Renal pelvis (tissue), 4 donors: ENCODE data around the gene THY1. TPM values are rescaled to one million over a fixed set of nuclear protein-coding genes. Genes with fewer than 3 reads are reported as not detected.
"Not testable (repeated sequence)": the region's sequence is repeated elsewhere in the genome, so short reads cannot be mapped to it uniquely, and the experiment has no call there.

ENCODE experiments used
- DNase-seq: peaks from one replicate; pipeline ENCODE4 v3.0.0-alpha.2; 2013
- polyA plus RNA-seq, 3 donors: library from polyadenylated mRNA; unstranded; fragments of 120-200 nt; gene quantifications; one replicate each; pipeline ENCODE4 v1.2.1, GENCODE V29; 2013; ENCODE audit not compliant: insufficient read length in 3 of 3

THY1 gene
- polyA plus RNA-seq, 3 donors = 70.5 to 87.3 (median 78.1) TPM

DNA sequence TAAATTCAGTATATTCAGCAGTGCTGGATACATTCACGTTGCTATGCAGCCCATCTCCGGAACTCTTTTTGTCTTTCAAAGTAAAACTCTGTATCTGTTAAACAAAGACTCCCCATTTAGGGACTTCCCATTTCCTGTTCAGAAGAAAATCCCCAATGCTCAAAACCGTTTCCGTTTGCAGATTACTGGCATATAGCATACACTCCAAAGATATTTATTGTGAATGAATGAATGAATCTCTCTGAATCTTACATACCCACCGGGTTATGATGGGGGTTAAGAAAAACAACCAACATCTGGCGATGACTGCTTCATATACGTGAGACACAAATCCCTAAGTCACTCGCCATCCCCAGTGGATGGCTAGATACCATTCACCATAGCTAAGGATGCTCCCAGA lies 1.6 kb downstream of the THY1 start:
- no peak for DNase-seq

GRCh38 chr11:119420631-119421030 lies 2.3 kb downstream of the THY1 start:
- DNase-seq = no peak

DNA sequence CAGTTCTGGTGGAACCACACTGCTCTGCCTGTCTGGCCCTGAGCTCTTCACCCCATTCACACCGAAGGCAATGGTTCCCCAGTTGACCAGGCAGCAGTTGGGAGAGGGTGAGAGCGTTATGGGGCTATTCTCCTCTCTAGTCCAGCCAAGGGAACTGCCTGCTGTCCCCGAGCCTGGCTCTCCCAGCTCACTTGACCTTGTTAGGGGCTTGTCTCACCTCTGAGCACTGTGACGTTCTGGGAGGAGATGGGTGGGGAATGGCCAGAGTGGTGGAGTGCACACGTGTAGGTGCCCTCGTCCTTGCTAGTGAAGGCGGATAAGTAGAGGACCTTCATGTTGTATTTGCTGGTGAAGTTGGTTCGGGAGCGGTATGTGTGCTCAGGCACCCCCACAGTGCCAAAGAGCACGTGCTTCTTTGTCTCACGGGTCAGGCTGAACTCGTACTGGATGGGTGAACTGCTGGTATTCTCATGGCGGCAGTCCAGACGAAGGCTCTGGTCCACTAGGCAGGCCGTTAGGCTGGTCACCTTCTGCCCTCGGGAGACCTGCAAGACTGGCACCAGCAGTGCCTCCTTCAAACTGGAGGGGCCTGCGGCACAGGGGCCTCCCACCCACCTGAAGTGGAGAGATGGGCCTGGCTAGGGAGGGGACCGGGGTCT lies 3.0 kb downstream of the THY1 start:
- DNase-seq = peak; percentile 70

GRCh38 chr11:119419246-119419645 lies 3.7 kb downstream of the THY1 start:
- no peak for DNase-seq

DNA sequence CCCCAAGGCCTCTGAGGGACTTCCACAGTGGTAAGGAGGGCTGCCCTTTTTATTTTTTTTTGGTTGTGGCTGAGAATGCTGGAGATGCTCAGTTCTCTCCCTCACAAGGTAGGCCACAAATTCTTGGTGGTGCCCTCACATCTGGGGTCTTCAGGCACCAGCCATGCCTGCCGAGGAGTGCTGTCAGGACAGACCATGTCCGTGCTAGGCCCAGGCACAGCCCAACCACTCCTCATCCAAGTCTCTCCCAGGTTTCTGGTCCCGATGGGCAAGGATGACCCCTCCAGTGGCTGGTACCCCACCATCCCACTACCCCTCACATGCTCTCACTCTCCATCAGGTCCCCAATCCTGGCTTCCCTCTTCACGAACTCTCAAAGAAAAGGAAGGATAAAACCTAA lies 4.2 kb downstream of the THY1 start:
- DNase-seq = no peak

DNA sequence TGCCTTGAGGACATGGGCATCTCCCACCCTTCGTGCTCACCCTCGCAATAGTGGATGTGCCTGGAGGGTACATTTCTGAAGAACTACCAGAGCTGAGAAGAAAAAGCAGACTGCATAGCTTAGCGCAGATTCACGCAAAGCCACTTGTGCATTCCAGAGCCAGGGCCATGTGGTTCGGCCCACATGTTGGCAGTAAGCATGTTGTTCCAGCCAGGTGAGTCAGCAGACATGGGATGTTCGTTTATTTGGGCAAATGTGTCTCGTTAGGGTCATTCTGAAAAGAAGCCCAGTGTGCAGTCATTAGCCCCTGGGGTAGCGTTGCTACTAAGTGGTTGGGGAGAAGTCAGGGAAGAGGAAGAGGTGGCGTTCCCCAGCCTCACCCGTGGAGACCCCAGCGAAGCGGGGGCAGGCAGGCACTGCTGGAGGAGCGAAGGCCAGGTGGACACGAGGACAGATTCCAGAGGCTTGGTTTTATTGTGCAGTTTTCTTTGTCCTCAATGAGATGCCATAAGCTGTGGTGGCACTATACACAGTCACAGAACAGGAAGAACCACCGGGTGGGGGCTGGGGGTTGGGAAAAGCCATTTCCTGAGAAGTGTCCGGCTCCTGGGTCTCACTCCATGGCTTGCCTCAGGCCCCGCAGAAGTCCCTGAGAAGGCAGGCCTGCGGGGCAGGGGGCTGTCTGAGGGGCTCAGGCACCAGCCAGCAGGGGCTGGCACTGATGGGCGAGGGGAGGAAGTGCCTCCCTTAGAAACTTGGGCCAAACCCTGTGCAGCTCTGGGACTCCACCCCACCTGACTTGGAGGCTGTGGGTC lies 5.0 kb downstream of the THY1 start:
- DNase-seq = no peak

DNA sequence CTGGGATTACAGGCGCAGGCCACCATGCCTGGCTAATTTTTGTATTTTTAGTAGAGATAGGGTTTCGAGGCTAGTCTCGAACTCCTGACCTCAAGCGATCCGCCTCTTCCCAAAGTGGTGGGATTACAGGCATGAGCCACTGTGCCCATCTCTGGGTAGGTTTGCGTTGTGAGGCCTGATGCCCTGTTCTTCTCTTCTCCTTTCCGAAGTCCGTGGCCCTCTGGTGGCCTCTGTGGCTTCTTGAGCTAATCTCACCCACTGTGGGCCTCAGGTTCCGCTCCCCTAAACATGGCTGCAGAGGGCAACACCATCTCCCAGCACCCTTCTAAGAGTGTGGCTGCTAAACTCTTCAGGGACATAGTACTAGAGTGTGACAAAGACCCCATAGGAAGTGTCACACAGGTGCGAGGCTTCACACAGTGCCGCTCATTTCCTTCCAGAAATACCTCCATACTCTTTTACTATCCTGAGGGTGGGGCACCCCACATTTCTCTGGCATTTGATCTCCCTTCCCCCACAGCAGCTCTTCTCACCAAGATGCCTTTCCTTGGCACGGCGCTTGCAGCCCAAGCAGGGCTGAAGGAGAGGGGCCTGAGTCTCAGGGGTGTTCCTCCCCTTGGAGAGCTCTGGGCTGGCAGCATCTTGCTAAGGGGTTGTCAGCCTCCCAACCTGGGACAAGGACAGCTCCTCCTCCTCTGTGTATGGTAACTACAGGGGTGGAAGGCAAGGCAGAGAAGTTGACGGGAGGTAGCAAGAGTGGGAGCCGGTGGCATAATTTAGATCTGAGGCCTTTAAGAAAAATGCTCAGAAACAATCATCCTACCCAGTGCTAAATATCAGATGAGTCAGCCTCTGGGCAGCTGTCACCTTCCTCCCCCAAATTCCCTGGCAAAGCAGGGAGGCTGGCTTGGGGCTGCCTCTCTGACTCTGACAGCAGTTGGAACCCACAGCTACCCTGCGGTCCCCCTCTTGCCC lies 6.1 kb downstream of the THY1 start:
- no peak for DNase-seq

GRCh38 chr11:119415966-119416365 lies 7.0 kb downstream of the THY1 start:
- DNase-seq = no peak

DNA sequence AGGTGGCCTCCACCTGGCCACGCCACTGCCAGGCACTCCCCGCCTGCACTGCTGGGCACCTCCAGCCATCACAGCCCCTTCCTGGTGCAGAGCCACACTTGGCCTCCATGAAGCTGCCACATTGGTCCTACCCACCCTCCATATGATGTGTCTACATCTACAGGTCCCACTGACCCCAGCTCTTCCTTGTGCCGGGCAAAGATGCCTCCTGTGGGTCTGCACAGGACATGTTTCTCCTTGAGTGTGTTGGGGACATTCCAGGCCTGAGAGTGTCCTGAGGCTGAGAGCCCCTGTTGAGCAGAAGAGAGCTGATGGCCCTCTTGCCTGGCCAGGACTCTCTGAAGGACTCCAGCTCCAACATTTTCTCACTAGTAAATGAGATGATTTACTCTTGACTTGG lies 7.5 kb downstream of the THY1 start:
- no peak for DNase-seq

DNA sequence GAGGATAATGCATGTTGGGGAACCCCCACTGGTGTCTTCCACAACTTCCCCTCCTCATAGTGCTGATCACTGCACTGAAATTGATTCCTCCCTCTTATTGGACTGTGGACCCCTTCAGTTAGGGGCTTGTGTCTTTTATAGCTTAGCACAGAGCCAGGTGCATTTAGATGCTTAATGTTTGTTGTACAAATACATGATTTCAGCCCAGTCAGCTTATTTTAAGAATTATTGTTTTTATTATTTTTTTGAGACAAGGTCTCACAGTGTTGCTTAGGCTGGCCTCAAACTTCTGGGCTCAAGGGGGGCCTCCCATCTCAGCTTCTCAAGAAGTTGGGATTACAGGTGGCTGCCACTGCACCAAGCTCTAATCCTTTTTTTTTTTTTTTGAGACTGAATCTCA lies 8.2 kb downstream of the THY1 start:
- no peak for DNase-seq

GRCh38 chr11:119414321-119414720 lies 8.7 kb downstream of the THY1 start:
- no peak for DNase-seq

DNA sequence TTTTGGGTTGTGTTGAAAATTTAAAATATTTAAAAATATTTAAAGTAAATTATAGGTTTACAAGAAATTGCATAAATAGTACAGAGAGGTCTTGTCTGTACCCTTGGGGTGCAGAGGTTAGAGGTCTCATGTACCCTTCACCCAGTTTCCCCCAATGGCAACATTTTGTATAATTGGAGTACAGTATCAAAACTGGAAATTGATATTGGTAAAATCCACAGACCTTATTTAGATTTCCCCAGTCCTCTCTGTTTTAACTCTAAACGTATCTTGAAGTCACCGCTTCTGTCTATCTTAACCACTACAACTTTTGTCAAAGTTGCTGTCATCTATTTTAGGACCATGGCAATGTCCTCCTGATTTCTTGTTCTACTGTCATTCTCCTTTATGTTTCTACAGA lies 10.9 kb downstream of the THY1 start:
- no peak for DNase-seq

DNA sequence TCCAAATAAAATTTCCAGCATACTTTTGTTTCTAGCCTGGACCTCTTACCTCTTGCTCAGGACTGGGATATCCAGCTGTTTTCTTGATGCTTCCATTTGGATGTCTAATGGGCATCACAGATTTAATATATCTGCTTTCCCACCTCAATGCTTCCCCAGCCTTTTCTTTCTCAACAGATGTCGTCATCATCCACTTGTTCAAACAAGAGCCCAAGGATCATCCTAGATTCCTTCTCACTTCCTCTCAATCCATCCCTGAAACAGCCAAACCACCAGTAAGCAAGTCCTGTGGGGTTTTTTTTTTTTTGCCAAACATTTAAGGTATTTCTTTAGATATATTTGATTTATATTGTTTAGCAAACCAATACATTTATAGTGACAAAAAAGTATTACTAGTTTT lies 12.5 kb downstream of the THY1 start:
- no peak for DNase-seq

DNA sequence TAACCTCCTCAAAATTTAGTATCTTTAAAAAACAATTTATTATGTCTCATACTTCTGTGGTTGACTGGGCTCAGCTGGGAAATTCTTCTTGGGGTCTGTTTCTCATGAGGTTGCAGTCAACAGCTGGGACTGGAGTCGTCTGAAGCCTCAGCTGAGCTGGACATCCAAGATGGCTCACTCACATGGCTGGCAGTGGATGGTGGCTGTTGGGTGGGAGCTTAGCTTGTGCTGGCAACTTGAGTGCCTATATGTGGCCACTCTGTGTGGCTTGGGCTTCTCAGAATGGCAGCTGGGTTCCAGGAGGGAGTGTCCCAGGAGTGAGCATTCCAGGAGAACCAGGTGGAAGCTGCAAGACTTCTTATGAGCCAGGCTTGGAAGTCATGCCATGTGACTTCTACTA lies 13.2 kb downstream of the THY1 start:
- DNase-seq = no peak

- DNase-seq = no peak
These were observed 17.0 kb downstream of the THY1 start for GRCh38 chr11:119406005-119406404.

GRCh38 chr11:119405448-119405847 lies 17.5 kb downstream of the THY1 start:
- not testable (repeated sequence) for DNase-seq

DNA sequence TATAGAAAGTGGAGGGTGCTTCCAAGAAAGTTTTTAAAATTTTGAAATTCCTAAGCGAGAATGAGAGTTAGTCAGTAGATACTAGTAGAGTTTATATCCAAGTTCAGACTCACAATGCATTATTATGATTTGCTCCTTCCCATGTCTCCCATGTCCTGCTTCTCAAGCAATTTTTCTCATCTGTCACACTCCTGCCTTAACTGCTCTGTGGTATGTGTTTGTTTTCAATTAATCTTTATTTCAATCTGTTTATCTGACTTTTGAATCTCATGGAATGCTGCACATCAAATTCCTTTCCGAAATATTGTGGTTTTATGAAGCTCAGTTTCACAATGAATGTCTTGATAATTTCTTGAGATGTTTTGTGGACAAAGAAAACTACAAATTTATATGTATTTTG lies 18.1 kb downstream of the THY1 start:
- DNase-seq = no peak

- no peak for DNase-seq
These were observed 20.0 kb downstream of the THY1 start for GRCh38 chr11:119403021-119403420.

DNA sequence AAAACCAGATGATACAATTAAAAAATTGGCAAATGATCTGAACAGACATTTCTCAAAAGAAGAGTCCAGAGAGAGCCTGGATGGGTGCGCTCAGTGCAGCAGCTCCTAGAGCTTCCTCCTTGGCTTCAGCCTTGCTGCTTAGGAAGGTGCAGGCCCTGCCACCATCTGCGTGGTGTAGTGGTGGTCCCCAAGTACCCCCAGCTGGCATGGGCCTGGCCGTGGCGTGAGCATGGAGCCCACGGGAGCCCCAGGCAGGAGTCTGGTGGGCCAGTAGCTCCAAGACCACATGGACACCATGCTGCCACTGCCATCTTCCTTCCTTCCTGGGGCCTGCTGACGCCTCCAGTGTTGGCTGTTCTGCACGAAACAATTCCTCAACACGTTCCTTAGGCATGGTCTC lies 20.5 kb downstream of the THY1 start:
- DNase-seq = no peak

- no peak for DNase-seq
These were observed 22.1 kb downstream of the THY1 start for GRCh38 chr11:119400860-119401259.

- no peak for DNase-seq
These were observed 25.2 kb downstream of the THY1 start for GRCh38 chr11:119397740-119398139.

- DNase-seq = no peak
These were observed 26.1 kb downstream of the THY1 start for GRCh38 chr11:119396835-119397234.

- no peak for DNase-seq
These were observed 31.7 kb downstream of the THY1 start for GRCh38 chr11:119391275-119391674.
